Measurements from ENCODE around the gene PRMT3.
A peak's percentile ranks its signal among the peaks of the same experiment; 100 is the strongest.

Gene PRMT3

GRCh38 chr11:20355221-20356219 lies 32.0 kb upstream of the PRMT3 start:
- POLR2A ChIA-PET: no interaction called here
- peak; percentile 24 for DNase-seq (ENCODE audit: extremely low spot score)
- peak; percentile 48 for TF ChIP-seq CTCF (IDR thresholded peaks at IDR 0.05; ENCODE audit: control extremely low read depth, extremely low read depth, low read depth, missing control alignments)
- CTCF ChIA-PET: interaction anchor here (0.6 to 9.1 kb wide), 14 partner anchors 9 to 307 kb away, joined by 3 to 145 read pairs (median 4); partner anchors contain the start of gene HTATIP2

GRCh38 chr11:20357150-20357549 lies 30.4 kb upstream of the PRMT3 start:
- no peak for TF ChIP-seq CTCF (IDR thresholded peaks at IDR 0.05; ENCODE audit: control extremely low read depth, extremely low read depth, low read depth, missing control alignments)
- CTCF ChIA-PET: interaction anchor here (5.8 to 9.1 kb wide), 3 partner anchors 15 to 230 kb away, joined by 53 to 145 read pairs (median 55); no protein-coding TSS in a partner anchor
- no peak for DNase-seq (ENCODE audit: extremely low spot score)
- POLR2A ChIA-PET: no interaction called here

GRCh38 chr11:20360650-20361049 lies 26.9 kb upstream of the PRMT3 start:
- ChIA-PET POLR2A (no interaction called here), CTCF (interaction anchor here (0.9 to 1.9 kb wide), 5 partner anchors 9 to 249 kb away, joined by 3 to 11 read pairs (median 5); no protein-coding TSS in a partner anchor)
- TF ChIP-seq CTCF (IDR thresholded peaks at IDR 0.05; ENCODE audit: control extremely low read depth, extremely low read depth, low read depth, missing control alignments): no peak
- no peak for DNase-seq (ENCODE audit: extremely low spot score)

- no peak for TF ChIP-seq CTCF (IDR thresholded peaks at IDR 0.05; ENCODE audit: control extremely low read depth, extremely low read depth, low read depth, missing control alignments)
- ChIA-PET CTCF (interaction anchor here (1.9 kb wide), 1 partner anchor 10 kb away, joined by 6 read pairs; no protein-coding TSS in a partner anchor), POLR2A (no interaction called here)
- no peak for DNase-seq (ENCODE audit: extremely low spot score)
Observed at GRCh38 chr11:20362481-20362880, 25.0 kb upstream of the PRMT3 start.

GRCh38 chr11:20363149-20363499 lies 24.4 kb upstream of the PRMT3 start:
- no peak for DNase-seq (ENCODE audit: extremely low spot score)
- ChIA-PET POLR2A (no interaction called here), CTCF (interaction anchor here (1.9 to 4.0 kb wide), 2 partner anchors 9 to 10 kb away, joined by 6 to 27 read pairs; no protein-coding TSS in a partner anchor)
- TF ChIP-seq CTCF (IDR thresholded peaks at IDR 0.05; ENCODE audit: control extremely low read depth, extremely low read depth, low read depth, missing control alignments): no peak

GRCh38 chr11:20363500-20364340 lies 23.8 kb upstream of the PRMT3 start, which contains the start of gene HTATIP2:
TSS of gene HTATIP2 (plus strand) at chr11:20363714. CDS start at chr11:20364238, 524 bp downstream.
- POLR2A ChIA-PET: no interaction called here
- peak; percentile 84 for DNase-seq (ENCODE audit: extremely low spot score)
- CTCF ChIA-PET: interaction anchor here (1.4 to 4.0 kb wide), 3 partner anchors 9 to 236 kb away, joined by 4 to 27 read pairs (median 6); no protein-coding TSS in a partner anchor

More at GRCh38 chr11:20363500-20364340, 23.8 kb upstream of the PRMT3 start, which contains the start of gene HTATIP2:
- no peak for TF ChIP-seq CTCF (IDR thresholded peaks at IDR 0.05; ENCODE audit: control extremely low read depth, extremely low read depth, low read depth, missing control alignments)

All from GM10248 (cell line).